HEK293T (cell line): ENCODE data around the gene CTSE.

Experiments used
- ARNT ChIP-seq: fragments of 450-650 bp; IDR thresholded peaks from 2 replicates; pipeline ENCODE4 v1.6.1; 2017; ENCODE audit warnings: mild to moderate bottlenecking
- BHLHE40 ChIP-seq: fragments of 450-650 bp; IDR thresholded peaks from 2 replicates; pipeline ENCODE4 v1.6.1; 2016; ENCODE audit warnings: mild to moderate bottlenecking, moderate library complexity, borderline replicate concordance
- CTBP1 ChIP-seq: fragments of 450-650 bp; IDR thresholded peaks from 2 replicates; pipeline ENCODE4 v1.6.1; 2016; ENCODE audit warnings: borderline replicate concordance
- ELF4 ChIP-seq: fragments of 450-650 bp; IDR thresholded peaks from 2 replicates; pipeline ENCODE4 v1.6.1; 2017; ENCODE audit warnings: antibody characterized with exemption
- FOXM1 ChIP-seq: fragments of 450-650 bp; IDR thresholded peaks from 2 replicates; pipeline ENCODE4 v1.6.1; 2017; ENCODE audit warnings: mild to moderate bottlenecking, borderline replicate concordance
- HDGF ChIP-seq: fragments of 450-650 bp; IDR thresholded peaks from 2 replicates; pipeline ENCODE4 v1.6.1; 2017; ENCODE audit warnings: antibody characterized with exemption, borderline replicate concordance
- NFRKB ChIP-seq: fragments of 450-650 bp; IDR thresholded peaks from 2 replicates; pipeline ENCODE4 v1.6.1; 2016; ENCODE audit warnings: mild to moderate bottlenecking, moderate library complexity
- PKNOX1 ChIP-seq: fragments of 450-650 bp; IDR thresholded peaks from 2 replicates; pipeline ENCODE4 v1.6.1; 2016
- SP1 ChIP-seq: fragments of 450-650 bp; IDR thresholded peaks from 2 replicates; pipeline ENCODE4 v1.6.1; 2017
- SUZ12 ChIP-seq: fragments of 450-650 bp; IDR thresholded peaks from 2 replicates; pipeline ENCODE4 v1.6.1; 2016; ENCODE audit warnings: mild to moderate bottlenecking
- TARDBP ChIP-seq: fragments of 450-650 bp; IDR thresholded peaks from 2 replicates; pipeline ENCODE4 v1.6.1; 2016
- ZNF384 ChIP-seq: fragments of 450-650 bp; IDR thresholded peaks from 2 replicates; pipeline ENCODE4 v1.6.1; 2016

DNA sequence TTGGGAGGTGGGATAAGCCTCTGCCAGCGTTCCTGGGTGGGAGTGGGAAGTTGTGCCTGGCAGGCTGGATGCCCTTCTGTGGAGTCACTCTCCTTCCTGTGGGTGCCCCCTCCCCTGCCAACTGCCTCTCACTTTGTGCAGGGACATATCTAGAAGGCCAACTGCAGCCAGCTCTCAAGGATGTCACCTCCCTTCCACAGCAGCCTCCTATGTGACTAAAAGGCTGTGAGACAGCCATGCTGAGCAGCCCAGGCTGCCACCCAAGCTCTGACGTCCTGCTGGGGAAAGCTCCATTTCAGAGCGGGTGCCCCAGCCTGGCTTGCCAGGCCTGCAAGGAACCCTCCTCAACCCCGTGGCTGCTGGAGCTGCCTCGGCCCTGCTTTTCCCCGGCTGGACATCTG, 60.9 kb downstream of the CTSE start:
- TF ChIP-seq SP1 (no peak), TARDBP (no peak), ELF4 (no peak), ARNT (no peak), ZNF384 (no peak), HDGF (no peak), FOXM1 (no peak), BHLHE40 (no peak), SUZ12 (no peak), PKNOX1 (no peak), NFRKB (no peak), CTBP1 (no peak)
